Measurements from ENCODE around the gene KRT10.

DNA sequence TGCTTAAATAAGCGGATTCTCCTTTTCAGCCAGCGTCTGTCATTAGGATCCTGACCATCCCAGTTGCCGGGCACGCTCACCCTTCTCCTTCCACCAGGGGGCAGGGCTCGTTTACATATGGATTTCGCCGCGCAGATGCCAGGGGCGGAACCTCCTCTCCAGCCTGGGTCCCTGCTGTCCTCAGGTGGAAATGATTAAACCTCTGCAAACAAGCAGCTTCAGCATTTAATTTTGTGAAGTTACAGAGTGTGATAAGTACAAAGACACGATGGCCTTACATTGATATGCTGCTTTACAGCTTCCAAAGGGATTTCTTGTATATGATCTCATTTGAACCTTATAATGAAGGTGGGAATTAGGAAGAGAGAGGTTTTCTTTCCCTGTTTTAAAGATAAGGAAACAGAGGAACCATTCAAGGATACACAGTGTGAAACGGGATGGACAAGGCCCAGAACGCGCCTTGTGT is 18.8 kb downstream of the KRT10 start:
- TF ChIP-seq CTCF (conservative IDR thresholded peaks at IDR 0.05; ENCODE audit: low read length) (peak; percentile 93), EZH2phosphoT487 (IDR thresholded peaks at IDR 0.05; ENCODE audit: borderline replicate concordance, low read depth, low read length) (no peak)
